WTC11 (cell line): ENCODE results near the gene CELF4. TPM values are rescaled to one million over a fixed set of nuclear protein-coding genes. Genes with fewer than 3 reads are reported as not detected.

Experiments used
- ATAC-seq: fragments of 200-7000 bp; cut with Tn5 transposase; 2 replicates; pipeline ENCODE4 v1.10.0; 2021; ENCODE audit warnings: mild to moderate bottlenecking, moderate library complexity
- CTCF ChIA-PET: fragments of 300-600 bp; sonication (Branson Sonifier 250); formaldehyde crosslinking; loops from one replicate; lab custom pipeline; 2021; ENCODE audit warnings: antibody characterized with exemption; lab: Charles Lee
- POLR2A ChIA-PET: fragments of 350-600 bp; sonication (Branson Sonifier 250); formaldehyde crosslinking; loops from one replicate; lab custom pipeline; 2021; ENCODE audit warnings: antibody characterized with exemption; lab: Charles Lee
- DNase-seq: peaks from one replicate; pipeline ENCODE4 v3.0.0; 2021; ENCODE audit warnings: low spot score
- H3K27ac Mint-ChIP-seq: 2 replicates; pipeline ENCODE4 v1.8.0; 2021; ENCODE audit warnings: mixed read lengths
- H3K27me3 Mint-ChIP-seq: 2 replicates; pipeline ENCODE4 v1.8.0; 2021; ENCODE audit warnings: low read depth, mild to moderate bottlenecking, moderate library complexity, mixed read lengths
- H3K36me3 Mint-ChIP-seq: 2 replicates; pipeline ENCODE4 v1.8.0; 2021; ENCODE audit warnings: mixed read lengths
- H3K4me1 Mint-ChIP-seq: 2 replicates; pipeline ENCODE4 v1.8.0; 2022; ENCODE audit warnings: mixed read lengths
- H3K4me3 Mint-ChIP-seq: 2 replicates; pipeline ENCODE4 v1.8.0; 2021; ENCODE audit warnings: mild to moderate bottlenecking, moderate library complexity, mixed read lengths
- H3K9me3 Mint-ChIP-seq: 2 replicates; pipeline ENCODE4 v1.8.0; 2021; ENCODE audit warnings: mixed read lengths
- CTCF ChIP-seq: fragments of 200-600 bp; IDR thresholded peaks from 2 replicates; pipeline ENCODE4 v1.8.0; 2022; ENCODE audit warnings: antibody characterized with exemption
- EMX1 ChIP-seq: fragments of 250-450 bp; sonication (Bioruptor Pico); IDR thresholded peaks from 2 replicates; pipeline ENCODE4 v1.8.0; 2021; ENCODE audit warnings: mild to moderate bottlenecking
- FOXP4 ChIP-seq: sonication (generic); formaldehyde crosslinking; IDR thresholded peaks from 2 replicates; pipeline ENCODE4 v1.8.0; 2022; ENCODE audit warnings: mild to moderate bottlenecking, missing genetic modification reagents
- IRF1 ChIP-seq: sonication (generic); formaldehyde crosslinking; IDR thresholded peaks from 2 replicates; pipeline ENCODE4 v1.8.0; 2023; ENCODE audit warnings: missing genetic modification reagents
- NR2C2 ChIP-seq: sonication (generic); formaldehyde crosslinking; IDR thresholded peaks from 2 replicates; pipeline ENCODE4 v1.8.0; 2022; ENCODE audit warnings: mild to moderate bottlenecking, missing genetic modification reagents
- ZBTB21 ChIP-seq: sonication (generic); formaldehyde crosslinking; IDR thresholded peaks from 2 replicates; pipeline ENCODE4 v1.8.1; 2023; ENCODE audit warnings: mild to moderate bottlenecking, missing genetic modification reagents, borderline replicate concordance
- ZNF121 ChIP-seq: sonication (generic); formaldehyde crosslinking; IDR thresholded peaks from 2 replicates; pipeline ENCODE4 v1.8.0; 2023; ENCODE audit warnings: missing genetic modification reagents
- ZNF532 ChIP-seq: fragments of 250-450 bp; sonication (Bioruptor Pico); IDR thresholded peaks from 2 replicates; pipeline ENCODE4 v1.9.0; 2021; ENCODE audit warnings: mild to moderate bottlenecking, borderline replicate concordance
- total RNA-seq: library from RNA; stranded (reverse); gene quantifications from 3 replicates; pipeline ENCODE4 v1.2.3, GENCODE V29; 2021
- TF ChIP-seq, protein P1 (sequence below): sonication (generic); formaldehyde crosslinking; IDR thresholded peaks from 2 replicates; pipeline ENCODE4 v1.8.0; 2023; ENCODE audit warnings: mild to moderate bottlenecking, missing genetic modification reagents
- TF ChIP-seq, protein P2 (sequence below): sonication (generic); formaldehyde crosslinking; IDR thresholded peaks from 2 replicates; pipeline ENCODE4 v1.8.1; 2023; ENCODE audit warnings: mild to moderate bottlenecking, moderate library complexity, missing genetic modification reagents
- TF ChIP-seq, protein P3 (sequence below): sonication (generic); formaldehyde crosslinking; IDR thresholded peaks from 2 replicates; pipeline ENCODE4 v1.8.1; 2023; ENCODE audit warnings: mild to moderate bottlenecking, missing genetic modification reagents, moderate library complexity

The CELF4 gene
- total RNA-seq, 1 experiment from 2014 or later: 2.9 TPM

- ATAC-seq (no peak), DNase-seq (no peak)
- H3K36me3 Mint-ChIP-seq: no peaks in the 10 kb centered on the region
- H3K9me3 Mint-ChIP-seq: no peaks in the 10 kb centered on the region
- ChIA-PET CTCF (interaction anchor here (0.8 to 1.7 kb wide), 12 partner anchors 8 to 155 kb away, joined by 3 to 6 read pairs (median 3); no protein-coding TSS in a partner anchor), POLR2A (no interaction called here)
- H3K4me1 Mint-ChIP-seq: peaks cover 21% of the 10 kb centered on the region
- no peaks in the 10 kb centered on the region; the same call in none of the 2 replicates for H3K27me3 Mint-ChIP-seq
- H3K4me3 Mint-ChIP-seq: no peak overlapping the region
- TF ChIP-seq, protein P1, sequence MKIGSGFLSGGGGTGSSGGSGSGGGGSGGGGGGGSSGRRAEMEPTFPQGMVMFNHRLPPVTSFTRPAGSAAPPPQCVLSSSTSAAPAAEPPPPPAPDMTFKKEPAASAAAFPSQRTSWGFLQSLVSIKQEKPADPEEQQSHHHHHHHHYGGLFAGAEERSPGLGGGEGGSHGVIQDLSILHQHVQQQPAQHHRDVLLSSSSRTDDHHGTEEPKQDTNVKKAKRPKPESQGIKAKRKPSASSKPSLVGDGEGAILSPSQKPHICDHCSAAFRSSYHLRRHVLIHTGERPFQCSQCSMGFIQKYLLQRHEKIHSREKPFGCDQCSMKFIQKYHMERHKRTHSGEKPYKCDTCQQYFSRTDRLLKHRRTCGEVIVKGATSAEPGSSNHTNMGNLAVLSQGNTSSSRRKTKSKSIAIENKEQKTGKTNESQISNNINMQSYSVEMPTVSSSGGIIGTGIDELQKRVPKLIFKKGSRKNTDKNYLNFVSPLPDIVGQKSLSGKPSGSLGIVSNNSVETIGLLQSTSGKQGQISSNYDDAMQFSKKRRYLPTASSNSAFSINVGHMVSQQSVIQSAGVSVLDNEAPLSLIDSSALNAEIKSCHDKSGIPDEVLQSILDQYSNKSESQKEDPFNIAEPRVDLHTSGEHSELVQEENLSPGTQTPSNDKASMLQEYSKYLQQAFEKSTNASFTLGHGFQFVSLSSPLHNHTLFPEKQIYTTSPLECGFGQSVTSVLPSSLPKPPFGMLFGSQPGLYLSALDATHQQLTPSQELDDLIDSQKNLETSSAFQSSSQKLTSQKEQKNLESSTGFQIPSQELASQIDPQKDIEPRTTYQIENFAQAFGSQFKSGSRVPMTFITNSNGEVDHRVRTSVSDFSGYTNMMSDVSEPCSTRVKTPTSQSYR (CRISPR knock-in tag): no peak
- TF ChIP-seq ZNF121 (CRISPR knock-in tag) (no peak), EMX1 (CRISPR knock-in tag) (no peak), NR2C2 (no peak), ZBTB21 (CRISPR knock-in tag) (no peak), FOXP4 (CRISPR knock-in tag) (no peak), IRF1 (no peak), CTCF (no peak), ZNF532 (no peak)
- TF ChIP-seq, protein P2, sequence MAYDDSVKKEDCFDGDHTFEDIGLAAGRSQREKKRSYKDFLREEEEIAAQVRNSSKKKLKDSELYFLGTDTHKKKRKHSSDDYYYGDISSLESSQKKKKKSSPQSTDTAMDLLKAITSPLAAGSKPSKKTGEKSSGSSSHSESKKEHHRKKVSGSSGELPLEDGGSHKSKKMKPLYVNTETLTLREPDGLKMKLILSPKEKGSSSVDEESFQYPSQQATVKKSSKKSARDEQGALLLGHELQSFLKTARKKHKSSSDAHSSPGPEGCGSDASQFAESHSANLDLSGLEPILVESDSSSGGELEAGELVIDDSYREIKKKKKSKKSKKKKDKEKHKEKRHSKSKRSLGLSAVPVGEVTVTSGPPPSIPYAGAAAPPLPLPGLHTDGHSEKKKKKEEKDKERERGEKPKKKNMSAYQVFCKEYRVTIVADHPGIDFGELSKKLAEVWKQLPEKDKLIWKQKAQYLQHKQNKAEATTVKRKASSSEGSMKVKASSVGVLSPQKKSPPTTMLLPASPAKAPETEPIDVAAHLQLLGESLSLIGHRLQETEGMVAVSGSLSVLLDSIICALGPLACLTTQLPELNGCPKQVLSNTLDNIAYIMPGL: no peak
- TF ChIP-seq, protein P3, sequence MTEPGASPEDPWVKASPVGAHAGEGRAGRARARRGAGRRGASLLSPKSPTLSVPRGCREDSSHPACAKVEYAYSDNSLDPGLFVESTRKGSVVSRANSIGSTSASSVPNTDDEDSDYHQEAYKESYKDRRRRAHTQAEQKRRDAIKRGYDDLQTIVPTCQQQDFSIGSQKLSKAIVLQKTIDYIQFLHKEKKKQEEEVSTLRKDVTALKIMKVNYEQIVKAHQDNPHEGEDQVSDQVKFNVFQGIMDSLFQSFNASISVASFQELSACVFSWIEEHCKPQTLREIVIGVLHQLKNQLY (CRISPR knock-in tag): no peak
- no peak overlapping the region for H3K27ac Mint-ChIP-seq
Observed at GRCh38 chr18:37476611-37477295, 88.8 kb downstream of the CELF4 start.
